ENCODE measurements around the gene EFNA1.

- TF ChIP-seq, protein P1, sequence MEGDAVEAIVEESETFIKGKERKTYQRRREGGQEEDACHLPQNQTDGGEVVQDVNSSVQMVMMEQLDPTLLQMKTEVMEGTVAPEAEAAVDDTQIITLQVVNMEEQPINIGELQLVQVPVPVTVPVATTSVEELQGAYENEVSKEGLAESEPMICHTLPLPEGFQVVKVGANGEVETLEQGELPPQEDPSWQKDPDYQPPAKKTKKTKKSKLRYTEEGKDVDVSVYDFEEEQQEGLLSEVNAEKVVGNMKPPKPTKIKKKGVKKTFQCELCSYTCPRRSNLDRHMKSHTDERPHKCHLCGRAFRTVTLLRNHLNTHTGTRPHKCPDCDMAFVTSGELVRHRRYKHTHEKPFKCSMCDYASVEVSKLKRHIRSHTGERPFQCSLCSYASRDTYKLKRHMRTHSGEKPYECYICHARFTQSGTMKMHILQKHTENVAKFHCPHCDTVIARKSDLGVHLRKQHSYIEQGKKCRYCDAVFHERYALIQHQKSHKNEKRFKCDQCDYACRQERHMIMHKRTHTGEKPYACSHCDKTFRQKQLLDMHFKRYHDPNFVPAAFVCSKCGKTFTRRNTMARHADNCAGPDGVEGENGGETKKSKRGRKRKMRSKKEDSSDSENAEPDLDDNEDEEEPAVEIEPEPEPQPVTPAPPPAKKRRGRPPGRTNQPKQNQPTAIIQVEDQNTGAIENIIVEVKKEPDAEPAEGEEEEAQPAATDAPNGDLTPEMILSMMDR (IDR thresholded peaks at IDR 0.05): no peak
- peak in 1 of 2 donors; percentile 6 for TF ChIP-seq POLR2A (IDR thresholded peaks at IDR 0.05)
Observed at GRCh38 chr1:155134880-155135414, 7.3 kb downstream of the EFNA1 start.

Measured in heart left ventricle (tissue), 13 donors.